GM23338 (cell line): Measurements from ENCODE around the gene TECPR2. TPM values are rescaled to one million over a fixed set of nuclear protein-coding genes. Genes with fewer than 3 reads are reported as not detected.

Source experiments
- ATAC-seq: fragments of 200-7000 bp; cut with Tn5 transposase; 3 replicates; pipeline ENCODE4 v1.9.1; 2020
- DNase-seq: peaks from one replicate; pipeline ENCODE4 v3.0.0-alpha.2; 2015; ENCODE audit warnings: low spot score
- H2AFZ ChIP-seq: fragments of 200-600 bp; sonication (generic); 2 replicates; pipeline ENCODE4 v1.8.0; 2016; ENCODE audit warnings: antibody characterized with exemption, mild to moderate bottlenecking, moderate library complexity
- H3F3A ChIP-seq: fragments of 200-600 bp; sonication (generic); replicated peaks from 2 replicates; pipeline ENCODE4 v1.8.0; 2017; ENCODE audit warnings: antibody characterized with exemption, mixed run types, low read depth
- H3K27ac ChIP-seq: fragments of 200-600 bp; sonication (generic); 2 replicates; pipeline ENCODE4 v1.6.1; 2016; ENCODE audit warnings: low read depth
- H3K27me3 ChIP-seq: fragments of 200-600 bp; sonication (generic); 2 replicates; pipeline ENCODE4 v1.8.0; 2016; ENCODE audit warnings: mild to moderate bottlenecking, mixed run types, moderate library complexity; ENCODE audit not compliant: insufficient read depth
- H3K36me3 ChIP-seq: fragments of 200-600 bp; sonication (generic); 2 replicates; pipeline ENCODE4 v1.8.0; 2016; ENCODE audit warnings: mild to moderate bottlenecking; ENCODE audit not compliant: insufficient read depth
- H3K4me1 ChIP-seq: fragments of 200-600 bp; sonication (generic); 2 replicates; pipeline ENCODE4 v1.8.0; 2016; ENCODE audit warnings: mild to moderate bottlenecking, moderate library complexity; ENCODE audit not compliant: insufficient read depth
- H3K4me2 ChIP-seq: fragments of 200-600 bp; sonication (generic); 2 replicates; pipeline ENCODE4 v1.7.1; 2017; ENCODE audit warnings: mixed run types
- H3K4me3 ChIP-seq: fragments of 200-600 bp; sonication (generic); 2 replicates; pipeline ENCODE4 v1.6.1; 2016; ENCODE audit warnings: mixed run types
- H3K79me2 ChIP-seq: fragments of 200-600 bp; sonication (generic); replicated peaks from 2 replicates; pipeline ENCODE4 v1.8.0; 2017; ENCODE audit warnings: mild to moderate bottlenecking; ENCODE audit not compliant: insufficient read depth
- H3K9me2 ChIP-seq: fragments of 200-600 bp; sonication (generic); 2 replicates; pipeline ENCODE4 v1.8.0; 2017; ENCODE audit not compliant: insufficient read depth
- H4K20me1 ChIP-seq: fragments of 200-600 bp; sonication (generic); replicated peaks from 2 replicates; pipeline ENCODE4 v1.8.0; 2017; ENCODE audit warnings: mild to moderate bottlenecking; ENCODE audit not compliant: insufficient read depth
- H3K27ac Mint-ChIP-seq: 2 replicates; pipeline ENCODE4 v1.8.0; 2020; ENCODE audit warnings: inconsistent platforms, mild to moderate bottlenecking, moderate library complexity, mixed read lengths
- H3K27me3 Mint-ChIP-seq: 3 replicates; pipeline ENCODE4 v1.8.0; 2022; ENCODE audit warnings: low read depth, mild to moderate bottlenecking, moderate library complexity, mixed read lengths, inconsistent platforms; ENCODE audit not compliant: insufficient read depth, poor library complexity
- H3K36me3 Mint-ChIP-seq: 3 replicates; pipeline ENCODE4 v1.8.0; 2021; ENCODE audit warnings: low read depth, mild to moderate bottlenecking, inconsistent platforms, moderate library complexity, mixed read lengths
- H3K4me1 Mint-ChIP-seq: 3 replicates; pipeline ENCODE4 v1.8.0; 2020; ENCODE audit warnings: mild to moderate bottlenecking, inconsistent platforms, mixed read lengths
- H3K4me3 Mint-ChIP-seq: 3 replicates; pipeline ENCODE4 v1.8.0; 2021; ENCODE audit warnings: moderate library complexity, mild to moderate bottlenecking, inconsistent platforms, mixed read lengths
- H3K9me3 Mint-ChIP-seq: 3 replicates; pipeline ENCODE4 v1.8.0; 2020; ENCODE audit warnings: moderate library complexity, mild to moderate bottlenecking, inconsistent platforms, mixed read lengths
- CREB1 ChIP-seq: fragments of 250-450 bp; sonication (Bioruptor Pico); IDR thresholded peaks from 2 replicates; pipeline ENCODE4 v1.5.0; 2020; ENCODE audit warnings: low read depth, mild to moderate bottlenecking, moderate library complexity
- EZH2 ChIP-seq: fragments of 200-600 bp; sonication (generic); IDR thresholded peaks from one replicate; pipeline ENCODE4 v1.8.0; 2017; ENCODE audit warnings: antibody characterized with exemption, mild to moderate bottlenecking, low read depth; ENCODE audit not compliant: unreplicated experiment
- EZH2phosphoT487 ChIP-seq: fragments of 200-600 bp; sonication (generic); IDR thresholded peaks from one replicate; pipeline ENCODE4 v1.8.1; 2018; ENCODE audit warnings: antibody characterized with exemption; ENCODE audit not compliant: unreplicated experiment
- JUNB ChIP-seq: IDR thresholded peaks from one replicate; pipeline ENCODE4 v1.6.1; 2016; ENCODE audit warnings: antibody characterized with exemption; ENCODE audit not compliant: unreplicated experiment
- NANOG ChIP-seq: IDR thresholded peaks from 2 replicates; pipeline ENCODE4 v1.6.1; 2016; ENCODE audit warnings: antibody characterized with exemption, borderline replicate concordance
- POLR2AphosphoS5 ChIP-seq: IDR thresholded peaks from 2 replicates; pipeline ENCODE4 v1.6.1; 2016; ENCODE audit warnings: antibody characterized with exemption, low read depth
- STAT1 ChIP-seq: IDR thresholded peaks from one replicate; pipeline ENCODE4 v1.6.1; 2016; ENCODE audit warnings: antibody characterized with exemption; ENCODE audit not compliant: unreplicated experiment
- ZNF114 ChIP-seq: fragments of 250-450 bp; sonication (Bioruptor Pico); IDR thresholded peaks from 2 replicates; pipeline ENCODE4 v1.5.0; 2020; ENCODE audit warnings: mild to moderate bottlenecking, moderate library complexity
- ZNF331 ChIP-seq: fragments of 250-450 bp; sonication (Bioruptor Pico); IDR thresholded peaks from 2 replicates; pipeline ENCODE4 v1.5.0; 2020; ENCODE audit warnings: low read depth, mild to moderate bottlenecking, moderate library complexity
- polyA plus RNA-seq: library from polyadenylated mRNA; unstranded; fragments of >200 nt; fragmentation: Nextera tagmentation; extraction: Ambion mirVana; gene quantifications from 2 replicates; pipeline ENCODE4 v1.2.1, GENCODE V29; 2016
- total RNA-seq: library from RNA; depleted of rRNA; stranded (reverse); fragments of >200 nt; shearing (Covaris generic); gene quantifications from 2 replicates; pipeline ENCODE4 v1.2.3, GENCODE V29; 2014
- TF ChIP-seq, protein P1 (sequence below), 2 experiments: fragments of 200-600 bp in 1 of 2; sonication (generic) in 1 of 2; conservative IDR thresholded peaks; 2 replicates each; pipeline versions ENCODE4 v1.5.1 to v1.6.1; 2016 to 2017; ENCODE audit warnings: antibody characterized with exemption in 2 of 2, low read depth in 2 of 2, mild to moderate bottlenecking in 2 of 2, moderate library complexity in 1 of 2
- TF ChIP-seq, protein P2 (sequence below): IDR thresholded peaks from 2 replicates; pipeline ENCODE4 v1.6.1; 2016; ENCODE audit warnings: antibody characterized with exemption
- TF ChIP-seq, protein P3 (sequence below): IDR thresholded peaks from one replicate; pipeline ENCODE4 v1.6.1; 2018; ENCODE audit warnings: antibody characterized with exemption; ENCODE audit not compliant: unreplicated experiment
- TF ChIP-seq, protein P4 (sequence below): fragments of 250-450 bp; sonication (Bioruptor Pico); IDR thresholded peaks from 2 replicates; pipeline ENCODE4 v1.5.0; 2020; ENCODE audit warnings: mild to moderate bottlenecking, moderate library complexity

Gene TECPR2
- total and polyA plus RNA-seq, 2 experiments from 2014 or later, result 4.8 to 20.5 TPM

DNA sequence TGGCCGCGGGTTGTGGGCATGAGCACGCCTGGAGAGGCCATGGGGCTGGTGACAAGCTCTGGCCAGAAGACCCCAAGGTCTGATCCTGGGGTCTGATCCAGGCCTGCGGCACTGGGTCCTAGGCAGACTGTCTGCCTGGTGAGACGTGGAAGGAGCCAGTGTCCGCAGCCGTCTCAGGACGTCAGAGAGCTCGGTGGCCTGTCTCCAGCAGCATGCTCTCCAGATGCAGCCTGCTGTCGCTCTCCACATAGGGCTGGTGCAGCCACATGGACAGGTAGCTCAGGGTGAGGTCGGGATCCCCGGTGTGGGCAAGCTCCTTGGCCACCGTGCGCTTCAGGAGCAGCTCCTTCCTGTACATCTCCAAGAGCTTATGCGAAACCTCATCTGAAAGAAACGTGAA is 14.4 kb upstream of the TECPR2 start:
- no peak overlapping the region for H3K4me3 Mint-ChIP-seq
- Histone ChIP-seq H3K27ac (no peak overlapping the region), H3K4me2 (no peak overlapping the region), H3K4me1 (no peaks in the 10 kb centered on the region), H2AFZ (no peak overlapping the region), H3K79me2 (no peaks in the 10 kb centered on the region), H3F3A (0 out of 2 replicates have a peak, but pooled peaks cover 3% of the 10 kb centered on the region), H3K9me2 (no peaks in the 10 kb centered on the region), H3K27me3 (no peaks in the 10 kb centered on the region), H4K20me1 (no peaks in the 10 kb centered on the region), H3K4me3 (no peak overlapping the region), H3K36me3 (no peaks in the 10 kb centered on the region; the same call in none of the 2 replicates)
- H3K27ac Mint-ChIP-seq, result no peak overlapping the region
- no peaks in the 10 kb centered on the region for H3K4me1 Mint-ChIP-seq
- DNase-seq (no peak), ATAC-seq (no peak)
- no peaks in the 10 kb centered on the region for H3K9me3 Mint-ChIP-seq
- no peak for TF ChIP-seq EZH2phosphoT487
- no peak for TF ChIP-seq JUNB
- TF ChIP-seq, protein P1, sequence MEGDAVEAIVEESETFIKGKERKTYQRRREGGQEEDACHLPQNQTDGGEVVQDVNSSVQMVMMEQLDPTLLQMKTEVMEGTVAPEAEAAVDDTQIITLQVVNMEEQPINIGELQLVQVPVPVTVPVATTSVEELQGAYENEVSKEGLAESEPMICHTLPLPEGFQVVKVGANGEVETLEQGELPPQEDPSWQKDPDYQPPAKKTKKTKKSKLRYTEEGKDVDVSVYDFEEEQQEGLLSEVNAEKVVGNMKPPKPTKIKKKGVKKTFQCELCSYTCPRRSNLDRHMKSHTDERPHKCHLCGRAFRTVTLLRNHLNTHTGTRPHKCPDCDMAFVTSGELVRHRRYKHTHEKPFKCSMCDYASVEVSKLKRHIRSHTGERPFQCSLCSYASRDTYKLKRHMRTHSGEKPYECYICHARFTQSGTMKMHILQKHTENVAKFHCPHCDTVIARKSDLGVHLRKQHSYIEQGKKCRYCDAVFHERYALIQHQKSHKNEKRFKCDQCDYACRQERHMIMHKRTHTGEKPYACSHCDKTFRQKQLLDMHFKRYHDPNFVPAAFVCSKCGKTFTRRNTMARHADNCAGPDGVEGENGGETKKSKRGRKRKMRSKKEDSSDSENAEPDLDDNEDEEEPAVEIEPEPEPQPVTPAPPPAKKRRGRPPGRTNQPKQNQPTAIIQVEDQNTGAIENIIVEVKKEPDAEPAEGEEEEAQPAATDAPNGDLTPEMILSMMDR (conservative IDR thresholded peaks at IDR 0.05; ENCODE audit: low read depth in 2 of 2), result no peak
- TF ChIP-seq, protein P2, sequence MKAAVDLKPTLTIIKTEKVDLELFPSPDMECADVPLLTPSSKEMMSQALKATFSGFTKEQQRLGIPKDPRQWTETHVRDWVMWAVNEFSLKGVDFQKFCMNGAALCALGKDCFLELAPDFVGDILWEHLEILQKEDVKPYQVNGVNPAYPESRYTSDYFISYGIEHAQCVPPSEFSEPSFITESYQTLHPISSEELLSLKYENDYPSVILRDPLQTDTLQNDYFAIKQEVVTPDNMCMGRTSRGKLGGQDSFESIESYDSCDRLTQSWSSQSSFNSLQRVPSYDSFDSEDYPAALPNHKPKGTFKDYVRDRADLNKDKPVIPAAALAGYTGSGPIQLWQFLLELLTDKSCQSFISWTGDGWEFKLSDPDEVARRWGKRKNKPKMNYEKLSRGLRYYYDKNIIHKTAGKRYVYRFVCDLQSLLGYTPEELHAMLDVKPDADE, result no peak
- no peak for TF ChIP-seq CREB1 (CRISPR knock-in tag)
- TF ChIP-seq ZNF114 (CRISPR knock-in tag), result no peak
- TF ChIP-seq STAT1, result no peak
- TF ChIP-seq EZH2, result no peak
- no peak for TF ChIP-seq ZNF331 (CRISPR knock-in tag)
- TF ChIP-seq, protein P3, sequence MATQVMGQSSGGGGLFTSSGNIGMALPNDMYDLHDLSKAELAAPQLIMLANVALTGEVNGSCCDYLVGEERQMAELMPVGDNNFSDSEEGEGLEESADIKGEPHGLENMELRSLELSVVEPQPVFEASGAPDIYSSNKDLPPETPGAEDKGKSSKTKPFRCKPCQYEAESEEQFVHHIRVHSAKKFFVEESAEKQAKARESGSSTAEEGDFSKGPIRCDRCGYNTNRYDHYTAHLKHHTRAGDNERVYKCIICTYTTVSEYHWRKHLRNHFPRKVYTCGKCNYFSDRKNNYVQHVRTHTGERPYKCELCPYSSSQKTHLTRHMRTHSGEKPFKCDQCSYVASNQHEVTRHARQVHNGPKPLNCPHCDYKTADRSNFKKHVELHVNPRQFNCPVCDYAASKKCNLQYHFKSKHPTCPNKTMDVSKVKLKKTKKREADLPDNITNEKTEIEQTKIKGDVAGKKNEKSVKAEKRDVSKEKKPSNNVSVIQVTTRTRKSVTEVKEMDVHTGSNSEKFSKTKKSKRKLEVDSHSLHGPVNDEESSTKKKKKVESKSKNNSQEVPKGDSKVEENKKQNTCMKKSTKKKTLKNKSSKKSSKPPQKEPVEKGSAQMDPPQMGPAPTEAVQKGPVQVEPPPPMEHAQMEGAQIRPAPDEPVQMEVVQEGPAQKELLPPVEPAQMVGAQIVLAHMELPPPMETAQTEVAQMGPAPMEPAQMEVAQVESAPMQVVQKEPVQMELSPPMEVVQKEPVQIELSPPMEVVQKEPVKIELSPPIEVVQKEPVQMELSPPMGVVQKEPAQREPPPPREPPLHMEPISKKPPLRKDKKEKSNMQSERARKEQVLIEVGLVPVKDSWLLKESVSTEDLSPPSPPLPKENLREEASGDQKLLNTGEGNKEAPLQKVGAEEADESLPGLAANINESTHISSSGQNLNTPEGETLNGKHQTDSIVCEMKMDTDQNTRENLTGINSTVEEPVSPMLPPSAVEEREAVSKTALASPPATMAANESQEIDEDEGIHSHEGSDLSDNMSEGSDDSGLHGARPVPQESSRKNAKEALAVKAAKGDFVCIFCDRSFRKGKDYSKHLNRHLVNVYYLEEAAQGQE, result no peak
- TF ChIP-seq POLR2AphosphoS5, result no peak
- no peak for TF ChIP-seq NANOG
- TF ChIP-seq, protein P4, sequence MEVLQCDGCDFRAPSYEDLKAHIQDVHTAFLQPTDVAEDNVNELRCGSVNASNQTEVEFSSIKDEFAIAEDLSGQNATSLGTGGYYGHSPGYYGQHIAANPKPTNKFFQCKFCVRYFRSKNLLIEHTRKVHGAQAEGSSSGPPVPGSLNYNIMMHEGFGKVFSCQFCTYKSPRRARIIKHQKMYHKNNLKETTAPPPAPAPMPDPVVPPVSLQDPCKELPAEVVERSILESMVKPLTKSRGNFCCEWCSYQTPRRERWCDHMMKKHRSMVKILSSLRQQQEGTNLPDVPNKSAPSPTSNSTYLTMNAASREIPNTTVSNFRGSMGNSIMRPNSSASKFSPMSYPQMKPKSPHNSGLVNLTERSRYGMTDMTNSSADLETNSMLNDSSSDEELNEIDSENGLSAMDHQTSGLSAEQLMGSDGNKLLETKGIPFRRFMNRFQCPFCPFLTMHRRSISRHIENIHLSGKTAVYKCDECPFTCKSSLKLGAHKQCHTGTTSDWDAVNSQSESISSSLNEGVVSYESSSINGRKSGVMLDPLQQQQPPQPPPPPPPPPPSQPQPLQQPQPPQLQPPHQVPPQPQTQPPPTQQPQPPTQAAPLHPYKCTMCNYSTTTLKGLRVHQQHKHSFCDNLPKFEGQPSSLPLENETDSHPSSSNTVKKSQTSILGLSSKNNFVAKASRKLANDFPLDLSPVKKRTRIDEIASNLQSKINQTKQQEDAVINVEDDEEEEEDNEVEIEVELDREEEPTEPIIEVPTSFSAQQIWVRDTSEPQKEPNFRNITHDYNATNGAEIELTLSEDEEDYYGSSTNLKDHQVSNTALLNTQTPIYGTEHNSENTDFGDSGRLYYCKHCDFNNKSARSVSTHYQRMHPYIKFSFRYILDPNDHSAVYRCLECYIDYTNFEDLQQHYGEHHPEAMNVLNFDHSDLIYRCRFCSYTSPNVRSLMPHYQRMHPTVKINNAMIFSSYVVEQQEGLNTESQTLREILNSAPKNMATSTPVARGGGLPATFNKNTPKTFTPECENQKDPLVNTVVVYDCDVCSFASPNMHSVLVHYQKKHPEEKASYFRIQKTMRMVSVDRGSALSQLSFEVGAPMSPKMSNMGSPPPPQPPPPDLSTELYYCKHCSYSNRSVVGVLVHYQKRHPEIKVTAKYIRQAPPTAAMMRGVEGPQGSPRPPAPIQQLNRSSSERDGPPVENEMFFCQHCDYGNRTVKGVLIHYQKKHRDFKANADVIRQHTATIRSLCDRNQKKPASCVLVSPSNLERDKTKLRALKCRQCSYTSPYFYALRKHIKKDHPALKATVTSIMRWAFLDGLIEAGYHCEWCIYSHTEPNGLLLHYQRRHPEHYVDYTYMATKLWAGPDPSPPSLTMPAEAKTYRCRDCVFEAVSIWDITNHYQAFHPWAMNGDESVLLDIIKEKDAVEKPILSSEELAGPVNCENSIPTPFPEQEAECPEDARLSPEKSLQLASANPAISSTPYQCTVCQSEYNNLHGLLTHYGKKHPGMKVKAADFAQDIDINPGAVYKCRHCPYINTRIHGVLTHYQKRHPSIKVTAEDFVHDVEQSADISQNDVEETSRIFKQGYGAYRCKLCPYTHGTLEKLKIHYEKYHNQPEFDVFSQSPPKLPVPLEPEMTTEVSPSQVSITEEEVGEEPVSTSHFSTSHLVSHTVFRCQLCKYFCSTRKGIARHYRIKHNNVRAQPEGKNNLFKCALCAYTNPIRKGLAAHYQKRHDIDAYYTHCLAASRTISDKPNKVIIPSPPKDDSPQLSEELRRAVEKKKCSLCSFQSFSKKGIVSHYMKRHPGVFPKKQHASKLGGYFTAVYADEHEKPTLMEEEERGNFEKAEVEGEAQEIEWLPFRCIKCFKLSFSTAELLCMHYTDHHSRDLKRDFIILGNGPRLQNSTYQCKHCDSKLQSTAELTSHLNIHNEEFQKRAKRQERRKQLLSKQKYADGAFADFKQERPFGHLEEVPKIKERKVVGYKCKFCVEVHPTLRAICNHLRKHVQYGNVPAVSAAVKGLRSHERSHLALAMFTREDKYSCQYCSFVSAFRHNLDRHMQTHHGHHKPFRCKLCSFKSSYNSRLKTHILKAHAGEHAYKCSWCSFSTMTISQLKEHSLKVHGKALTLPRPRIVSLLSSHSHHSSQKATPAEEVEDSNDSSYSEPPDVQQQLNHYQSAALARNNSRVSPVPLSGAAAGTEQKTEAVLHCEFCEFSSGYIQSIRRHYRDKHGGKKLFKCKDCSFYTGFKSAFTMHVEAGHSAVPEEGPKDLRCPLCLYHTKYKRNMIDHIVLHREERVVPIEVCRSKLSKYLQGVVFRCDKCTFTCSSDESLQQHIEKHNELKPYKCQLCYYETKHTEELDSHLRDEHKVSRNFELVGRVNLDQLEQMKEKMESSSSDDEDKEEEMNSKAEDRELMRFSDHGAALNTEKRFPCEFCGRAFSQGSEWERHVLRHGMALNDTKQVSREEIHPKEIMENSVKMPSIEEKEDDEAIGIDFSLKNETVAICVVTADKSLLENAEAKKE (CRISPR knock-in tag), result no peak
- peaks cover 39% of the 10 kb centered on the region for H3K36me3 Mint-ChIP-seq
- peaks cover 4% of the 10 kb centered on the region for H3K27me3 Mint-ChIP-seq
